ENCODE results near the gene THBD.

THBD gene

GRCh38 chr20:23086931-23087411, 37.5 kb upstream of the THBD start:
- POLR2A ChIA-PET = no interaction called here
- no peak for DNase-seq (ENCODE audit: extremely low spot score)
- CTCF ChIA-PET = no interaction called here

DNA sequence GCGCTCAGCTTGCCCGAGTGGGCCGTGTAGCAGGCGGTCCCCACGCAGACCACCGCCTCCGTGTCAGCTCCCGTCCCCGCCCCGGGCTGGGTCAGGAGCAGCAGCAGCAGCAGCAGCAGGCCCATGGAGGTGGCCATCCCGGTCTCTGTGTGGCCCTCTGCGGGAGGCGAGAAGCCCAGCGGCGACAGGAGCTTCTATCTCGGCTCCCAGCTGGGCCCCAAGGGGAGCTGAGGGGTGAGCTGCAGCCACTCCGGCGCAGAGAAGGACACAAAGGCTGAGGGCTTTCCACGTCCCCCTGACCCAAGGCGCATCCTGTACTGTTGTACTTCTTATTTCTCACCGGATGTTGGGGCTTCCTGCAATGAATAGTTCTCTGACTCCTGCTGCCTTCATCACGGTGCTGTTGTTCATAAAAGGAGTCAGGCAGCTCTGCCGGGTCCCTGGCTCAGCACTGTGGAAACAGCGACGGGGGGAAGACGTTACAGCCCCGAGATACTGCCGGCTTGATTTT, 36.6 kb upstream of the THBD start, which contains the start of gene CD93:
Gene CD93 (minus strand): TSS at position 269 of the 511 bp plus-strand sequence. CDS start 132 bp downstream, at position 137.
- TF ChIP-seq ELF4 (IDR thresholded peaks at IDR 0.05) = no peak
- no peak for DNase-seq (ENCODE audit: extremely low spot score)
- ChIA-PET POLR2A (no interaction called here), CTCF (no interaction called here)

More at GRCh38 chr20:23086931-23087411, 37.5 kb upstream of the THBD start:
- no peak for TF ChIP-seq FOXM1 (IDR thresholded peaks at IDR 0.05; ENCODE audit: borderline replicate concordance)
- TF ChIP-seq FOXA1 (IDR thresholded peaks at IDR 0.05) = no peak
- no peak for TF ChIP-seq ELF4 (IDR thresholded peaks at IDR 0.05)
- no peak for TF ChIP-seq PKNOX1 (IDR thresholded peaks at IDR 0.05)
- TF ChIP-seq ARNT (IDR thresholded peaks at IDR 0.05) = no peak
- TF ChIP-seq TARDBP (IDR thresholded peaks at IDR 0.05) = no peak
- TF ChIP-seq NFRKB (IDR thresholded peaks at IDR 0.05) = no peak
- no peak for TF ChIP-seq SP1 (IDR thresholded peaks at IDR 0.05)

DNA sequence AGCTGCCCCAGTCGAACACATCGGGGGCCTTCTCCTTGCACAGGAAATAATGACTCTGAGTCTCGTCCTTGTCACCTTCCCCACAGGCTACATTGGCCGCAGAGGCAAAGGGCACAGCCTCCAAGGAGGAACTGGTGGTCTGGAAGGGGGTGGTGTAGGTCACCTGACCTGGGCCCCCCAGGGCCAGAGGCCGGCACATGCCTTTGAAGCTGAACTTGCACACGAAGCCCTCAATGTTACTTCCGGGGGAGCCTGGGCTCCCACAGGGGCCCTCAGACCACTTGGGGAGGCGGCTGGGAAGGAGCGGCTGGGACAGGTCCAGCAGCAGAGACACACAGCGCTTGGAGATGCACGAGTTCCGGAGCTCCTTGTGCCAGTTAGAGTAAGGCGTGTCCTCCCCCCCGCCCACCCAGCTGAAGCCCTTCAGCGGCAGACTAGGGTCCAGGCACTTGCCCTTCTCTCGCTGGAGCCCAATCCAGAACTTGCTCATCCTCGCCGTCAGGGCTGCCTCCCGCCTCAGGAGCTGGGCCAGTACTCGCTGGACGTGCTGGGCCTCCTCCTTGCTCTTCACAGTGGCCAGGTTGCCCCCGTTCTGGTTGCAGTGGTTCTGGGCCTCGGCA, 36.1 kb upstream of the THBD start:
- POLR2A ChIA-PET = no interaction called here
- TF ChIP-seq ELF4 (IDR thresholded peaks at IDR 0.05) (no peak), SP1 (IDR thresholded peaks at IDR 0.05) (no peak), TARDBP (IDR thresholded peaks at IDR 0.05) (no peak), LEF1 (IDR thresholded peaks at IDR 0.05; ENCODE audit: borderline replicate concordance) (no peak), BHLHE40 (IDR thresholded peaks at IDR 0.05; ENCODE audit: borderline replicate concordance) (no peak), L3MBTL2 (conservative IDR thresholded peaks at IDR 0.05) (no peak), FOXA1 (IDR thresholded peaks at IDR 0.05) (no peak), ARNT (IDR thresholded peaks at IDR 0.05) (no peak), FOXM1 (IDR thresholded peaks at IDR 0.05; ENCODE audit: borderline replicate concordance) (no peak), HDGF (IDR thresholded peaks at IDR 0.05; ENCODE audit: borderline replicate concordance) (no peak), CTBP1 (IDR thresholded peaks at IDR 0.05; ENCODE audit: borderline replicate concordance) (no peak), PKNOX1 (IDR thresholded peaks at IDR 0.05) (no peak), FOXK2 (IDR thresholded peaks at IDR 0.05) (no peak), NFRKB (IDR thresholded peaks at IDR 0.05) (no peak), ZNF384 (IDR thresholded peaks at IDR 0.05) (no peak), SUZ12 (IDR thresholded peaks at IDR 0.05) (no peak)
- DNase-seq (ENCODE audit: extremely low spot score) = no peak
- CTCF ChIA-PET = no interaction called here

DNA sequence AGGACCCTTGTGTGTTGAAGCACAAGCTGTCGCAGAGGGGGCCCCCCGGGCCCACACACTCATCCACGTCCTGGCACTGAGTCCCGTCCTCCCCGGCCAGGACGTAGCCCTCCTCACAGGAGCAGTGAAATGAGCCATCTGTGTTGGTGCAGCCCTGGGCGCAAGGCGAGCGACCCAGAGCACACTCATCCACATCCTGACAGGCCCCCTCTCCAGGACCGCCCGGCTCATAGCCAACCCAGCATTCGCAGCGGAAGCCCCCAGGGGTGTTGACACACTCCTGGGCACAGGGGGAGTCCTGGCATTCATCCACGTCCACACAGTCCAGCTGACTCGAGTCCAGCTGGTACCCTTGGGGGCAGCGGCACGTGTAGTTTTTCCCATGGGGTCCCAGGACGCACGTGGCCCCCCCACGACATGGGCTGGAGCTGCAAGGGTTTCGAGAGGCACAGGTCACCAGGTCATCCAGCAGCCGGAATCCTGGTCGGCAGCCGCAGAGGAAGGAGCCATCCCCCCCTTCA, 35.4 kb upstream of the THBD start:
- ChIA-PET CTCF (no interaction called here), POLR2A (no interaction called here)
- DNase-seq (ENCODE audit: extremely low spot score) = no peak
- TF ChIP-seq LEF1 (IDR thresholded peaks at IDR 0.05; ENCODE audit: borderline replicate concordance) (no peak), SP1 (IDR thresholded peaks at IDR 0.05) (no peak), FOXM1 (IDR thresholded peaks at IDR 0.05; ENCODE audit: borderline replicate concordance) (no peak), NFRKB (IDR thresholded peaks at IDR 0.05) (no peak), SUZ12 (IDR thresholded peaks at IDR 0.05) (no peak), PKNOX1 (IDR thresholded peaks at IDR 0.05) (no peak), CTBP1 (IDR thresholded peaks at IDR 0.05; ENCODE audit: borderline replicate concordance) (no peak), FOXK2 (IDR thresholded peaks at IDR 0.05) (no peak), HDGF (IDR thresholded peaks at IDR 0.05; ENCODE audit: borderline replicate concordance) (no peak), L3MBTL2 (conservative IDR thresholded peaks at IDR 0.05) (no peak)

GRCh38 chr20:23084282-23084844, 34.9 kb upstream of the THBD start:
- no peak for DNase-seq (ENCODE audit: extremely low spot score)
- ChIA-PET POLR2A (no interaction called here), CTCF (no interaction called here)
- TF ChIP-seq ELF4 (IDR thresholded peaks at IDR 0.05) (no peak), FOXM1 (IDR thresholded peaks at IDR 0.05; ENCODE audit: borderline replicate concordance) (no peak), NFRKB (IDR thresholded peaks at IDR 0.05) (no peak), FOXK2 (IDR thresholded peaks at IDR 0.05) (no peak)

- no peak for DNase-seq (ENCODE audit: extremely low spot score)
- ChIA-PET POLR2A (no interaction called here), CTCF (no interaction called here)
- TF ChIP-seq ARNT (IDR thresholded peaks at IDR 0.05) = no peak
- no peak for TF ChIP-seq FOXA1 (IDR thresholded peaks at IDR 0.05)
- no peak for TF ChIP-seq SP1 (IDR thresholded peaks at IDR 0.05)
- TF ChIP-seq PKNOX1 (IDR thresholded peaks at IDR 0.05) = no peak
- no peak for TF ChIP-seq BHLHE40 (IDR thresholded peaks at IDR 0.05; ENCODE audit: borderline replicate concordance)
- TF ChIP-seq ELF4 (IDR thresholded peaks at IDR 0.05) = no peak
- TF ChIP-seq FOXK2 (IDR thresholded peaks at IDR 0.05) = no peak
- TF ChIP-seq HDGF (IDR thresholded peaks at IDR 0.05; ENCODE audit: borderline replicate concordance) = no peak
- TF ChIP-seq NFRKB (IDR thresholded peaks at IDR 0.05) = no peak
- no peak for TF ChIP-seq FOXM1 (IDR thresholded peaks at IDR 0.05; ENCODE audit: borderline replicate concordance)
- TF ChIP-seq CTBP1 (IDR thresholded peaks at IDR 0.05; ENCODE audit: borderline replicate concordance) = no peak
- TF ChIP-seq ZNF384 (IDR thresholded peaks at IDR 0.05) = no peak
- no peak for TF ChIP-seq SUZ12 (IDR thresholded peaks at IDR 0.05)
- no peak for TF ChIP-seq TARDBP (IDR thresholded peaks at IDR 0.05)
- no peak for TF ChIP-seq L3MBTL2 (conservative IDR thresholded peaks at IDR 0.05)
- TF ChIP-seq LEF1 (IDR thresholded peaks at IDR 0.05; ENCODE audit: borderline replicate concordance) = no peak
Observed at GRCh38 chr20:23083553-23084220, 34.2 kb upstream of the THBD start.
